Measurements from ENCODE around the gene RHOA. TPM values are rescaled to one million over a fixed set of nuclear protein-coding genes. Genes with fewer than 3 reads are reported as not detected.
"Not testable (repeated sequence)": the region's sequence is repeated elsewhere in the genome, so short reads cannot be mapped to it uniquely, and the experiment has no call there.

RHOA gene
- total RNA-seq, 1 donor from 2014 or later, result 501 TPM

DNA sequence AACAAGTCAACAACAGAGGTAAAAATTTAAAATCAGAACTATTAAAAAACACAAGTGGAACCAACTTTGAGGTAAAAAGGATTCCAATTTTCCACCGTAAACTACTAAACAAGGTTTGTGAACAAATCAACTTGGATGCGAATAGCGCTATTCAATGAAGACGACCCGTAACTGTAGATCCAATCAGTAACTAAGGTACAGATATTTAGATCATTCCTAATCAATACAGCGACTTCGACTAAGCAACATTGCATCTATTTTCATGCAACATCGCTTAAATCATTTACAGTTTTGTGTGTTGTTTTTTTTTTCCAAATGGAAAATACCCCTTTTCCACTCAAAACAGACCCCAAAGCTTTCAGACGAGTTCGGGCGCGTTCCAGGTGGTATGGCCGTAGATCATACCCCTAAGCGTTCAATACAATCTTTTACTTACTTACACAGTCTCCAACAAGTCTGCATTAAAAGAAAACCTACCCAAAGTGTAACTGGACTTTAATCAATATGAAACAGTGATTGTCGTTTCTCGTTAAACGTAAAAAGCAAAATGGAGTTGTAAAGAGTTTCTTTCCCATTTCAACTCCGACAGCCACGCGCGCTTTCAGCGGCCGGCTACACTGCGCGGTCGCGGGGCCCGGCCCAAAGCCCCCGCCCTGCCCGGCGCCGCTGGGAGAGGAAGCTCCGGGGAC is 786 bp downstream of the RHOA start:
- TF ChIP-seq, protein P1, sequence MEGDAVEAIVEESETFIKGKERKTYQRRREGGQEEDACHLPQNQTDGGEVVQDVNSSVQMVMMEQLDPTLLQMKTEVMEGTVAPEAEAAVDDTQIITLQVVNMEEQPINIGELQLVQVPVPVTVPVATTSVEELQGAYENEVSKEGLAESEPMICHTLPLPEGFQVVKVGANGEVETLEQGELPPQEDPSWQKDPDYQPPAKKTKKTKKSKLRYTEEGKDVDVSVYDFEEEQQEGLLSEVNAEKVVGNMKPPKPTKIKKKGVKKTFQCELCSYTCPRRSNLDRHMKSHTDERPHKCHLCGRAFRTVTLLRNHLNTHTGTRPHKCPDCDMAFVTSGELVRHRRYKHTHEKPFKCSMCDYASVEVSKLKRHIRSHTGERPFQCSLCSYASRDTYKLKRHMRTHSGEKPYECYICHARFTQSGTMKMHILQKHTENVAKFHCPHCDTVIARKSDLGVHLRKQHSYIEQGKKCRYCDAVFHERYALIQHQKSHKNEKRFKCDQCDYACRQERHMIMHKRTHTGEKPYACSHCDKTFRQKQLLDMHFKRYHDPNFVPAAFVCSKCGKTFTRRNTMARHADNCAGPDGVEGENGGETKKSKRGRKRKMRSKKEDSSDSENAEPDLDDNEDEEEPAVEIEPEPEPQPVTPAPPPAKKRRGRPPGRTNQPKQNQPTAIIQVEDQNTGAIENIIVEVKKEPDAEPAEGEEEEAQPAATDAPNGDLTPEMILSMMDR (IDR thresholded peaks at IDR 0.05; ENCODE audit: insufficient read depth, low read length, poor library complexity, severe bottlenecking), result no peak
- Histone ChIP-seq H3K36me3 (ENCODE audit: control insufficient read depth, insufficient read depth, low read length) (peaks cover 2% of the 10 kb centered on the region), H3K27me3 (ENCODE audit: control insufficient read depth, insufficient read depth, low read length) (no peaks in the 10 kb centered on the region), H3K4me3 (ENCODE audit: low read depth, low read length) (peak overlapping the region; percentile 94)
- DNase-seq (ENCODE audit: low read depth), result no peak

DNA sequence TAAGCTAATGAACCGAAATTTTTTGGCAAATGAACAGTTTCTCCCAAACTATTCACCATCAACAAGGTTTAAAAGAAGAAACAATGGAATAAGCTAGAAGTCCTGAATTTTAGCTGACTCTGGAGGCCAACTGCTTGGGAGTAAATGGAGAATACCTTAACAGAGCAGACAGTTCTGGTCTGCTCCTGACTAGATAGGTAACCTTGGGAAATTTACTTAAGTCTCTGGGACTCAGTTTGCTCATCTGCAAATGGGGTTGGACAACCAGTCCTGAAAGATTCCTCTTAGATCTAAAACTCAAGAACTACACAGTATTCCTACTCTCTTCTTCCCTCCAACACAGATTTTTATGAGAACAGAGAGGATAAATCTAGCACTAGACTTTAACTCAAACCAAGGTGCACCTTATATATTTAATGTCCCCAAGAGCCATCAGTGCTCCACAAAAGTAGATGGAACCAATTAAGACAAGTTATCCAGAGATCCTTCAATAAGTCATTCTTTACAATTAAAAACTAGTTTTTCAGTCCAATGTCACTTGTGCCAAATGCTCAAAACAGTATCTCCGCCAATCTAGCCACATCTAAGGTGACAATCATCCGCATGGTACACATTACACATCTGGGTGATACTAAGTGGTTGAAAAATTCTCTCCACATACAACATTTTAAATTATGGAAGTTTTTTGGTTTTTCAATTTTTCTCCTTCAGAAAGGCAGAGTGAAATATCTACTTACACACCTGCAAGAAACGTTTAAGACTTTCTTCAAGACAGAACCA is 1.5 kb downstream of the RHOA start:
- TF ChIP-seq, protein P1 (IDR thresholded peaks at IDR 0.05; ENCODE audit: insufficient read depth, low read length, poor library complexity, severe bottlenecking), result no peak
- no peaks in the 10 kb centered on the region for H3K27me3 ChIP-seq (ENCODE audit: control insufficient read depth, insufficient read depth, low read length)
- no peak for DNase-seq (ENCODE audit: low read depth)
- no peaks in the 10 kb centered on the region for H3K36me3 ChIP-seq (ENCODE audit: control insufficient read depth, insufficient read depth, low read length)
- peak overlapping the region; percentile 94 for H3K4me3 ChIP-seq (ENCODE audit: low read depth, low read length)

DNA sequence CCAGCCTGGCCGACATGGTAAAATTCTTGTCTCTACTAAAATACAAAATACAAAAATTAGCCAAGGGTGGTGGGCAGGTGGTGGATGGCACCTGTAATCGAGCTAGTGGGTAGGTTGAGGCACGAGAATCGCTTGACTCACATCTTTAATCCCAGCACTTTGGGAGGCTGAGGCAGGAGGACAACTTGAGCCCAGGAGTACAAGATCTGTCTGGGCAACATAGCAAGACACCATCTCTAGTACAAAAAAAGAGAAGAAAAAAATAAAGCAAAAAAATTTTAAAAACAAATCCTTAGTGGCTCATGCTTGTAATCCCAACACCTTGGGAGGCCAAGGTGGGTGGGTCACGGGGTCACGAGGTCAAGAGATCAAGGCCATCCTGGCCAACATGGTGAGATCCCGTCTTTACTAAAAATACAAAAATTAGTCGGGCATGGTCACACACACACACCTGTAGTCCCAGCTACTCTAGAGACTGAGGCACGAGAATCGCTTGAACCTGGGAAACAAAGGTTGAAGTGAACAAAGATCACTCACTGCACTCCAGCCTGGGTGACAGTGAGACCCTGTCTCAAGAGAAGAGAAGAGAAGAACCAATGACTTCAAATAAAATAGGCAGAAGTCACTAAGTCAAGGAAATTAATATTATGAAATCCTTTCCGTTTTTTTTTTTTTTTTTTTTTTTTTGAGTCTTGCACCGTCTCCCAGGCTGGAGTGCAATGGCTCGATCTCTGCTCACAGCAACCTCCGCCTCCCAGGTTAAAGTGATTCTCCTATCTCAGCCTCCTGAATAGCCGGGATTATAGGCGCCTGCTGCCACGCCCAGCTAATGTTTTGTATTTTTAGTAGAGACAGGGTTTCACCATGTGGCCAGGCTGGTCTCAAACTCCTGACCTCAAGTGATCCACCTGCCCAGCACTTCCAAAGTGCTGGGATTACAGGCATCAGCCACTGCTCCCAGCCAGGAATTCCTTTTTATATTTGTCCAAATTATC is 4.9 kb downstream of the RHOA start:
- Histone ChIP-seq H3K27me3 (ENCODE audit: control insufficient read depth, insufficient read depth, low read length) (no peaks in the 10 kb centered on the region), H3K36me3 (ENCODE audit: control insufficient read depth, insufficient read depth, low read length) (no peaks in the 10 kb centered on the region), H3K4me3 (ENCODE audit: low read depth, low read length) (no peak overlapping the region)
- DNase-seq (ENCODE audit: low read depth), result no peak
- TF ChIP-seq, protein P1 (IDR thresholded peaks at IDR 0.05; ENCODE audit: insufficient read depth, low read length, poor library complexity, severe bottlenecking), result no peak

DNA sequence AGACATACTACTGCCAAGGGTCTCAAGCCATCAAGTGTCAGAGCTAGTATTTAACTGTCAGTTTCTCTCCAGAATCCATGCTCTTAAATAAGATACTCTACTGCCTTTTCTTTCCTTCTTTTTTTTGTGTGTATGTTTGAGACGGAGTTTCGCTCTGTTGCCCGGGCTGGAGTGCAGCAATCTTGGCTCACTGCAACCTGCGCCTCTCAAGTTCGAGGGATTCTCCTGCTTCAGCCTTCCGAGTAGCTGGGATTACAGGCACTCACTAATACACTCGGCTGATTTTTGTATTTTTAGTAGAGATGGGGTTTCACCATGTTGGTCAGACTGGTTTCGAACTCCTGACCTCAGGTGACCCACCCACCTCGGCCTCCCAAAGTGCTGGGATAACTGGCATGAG is 6.2 kb downstream of the RHOA start:
- H3K27me3 ChIP-seq (ENCODE audit: control insufficient read depth, insufficient read depth, low read length); H3K4me3 ChIP-seq (ENCODE audit: low read depth, low read length); DNase-seq (ENCODE audit: low read depth); H3K36me3 ChIP-seq (ENCODE audit: control insufficient read depth, insufficient read depth, low read length): not testable (repeated sequence)

DNA sequence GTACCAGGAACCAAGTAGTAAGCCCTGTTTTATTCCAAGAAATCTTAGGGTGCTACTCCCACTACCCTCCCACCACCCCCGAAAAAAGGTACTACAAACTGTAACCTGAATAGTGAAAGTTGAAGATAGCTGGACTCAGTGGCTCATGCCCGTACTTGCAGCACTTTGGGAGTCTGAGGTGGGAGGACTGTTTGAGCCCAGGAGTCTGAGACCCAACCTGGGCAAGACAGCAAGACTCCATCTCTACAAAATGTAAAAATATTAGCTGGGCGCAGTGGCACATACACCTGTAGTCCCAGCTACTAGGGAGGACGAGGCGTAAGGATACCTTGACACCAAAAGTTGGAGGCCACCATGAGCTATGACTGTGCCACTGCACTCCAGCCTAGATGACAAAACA is 7.9 kb downstream of the RHOA start:
- TF ChIP-seq, protein P1 (IDR thresholded peaks at IDR 0.05; ENCODE audit: insufficient read depth, low read length, poor library complexity, severe bottlenecking), result no peak
- no peak overlapping the region for H3K4me3 ChIP-seq (ENCODE audit: low read depth, low read length)

DNA sequence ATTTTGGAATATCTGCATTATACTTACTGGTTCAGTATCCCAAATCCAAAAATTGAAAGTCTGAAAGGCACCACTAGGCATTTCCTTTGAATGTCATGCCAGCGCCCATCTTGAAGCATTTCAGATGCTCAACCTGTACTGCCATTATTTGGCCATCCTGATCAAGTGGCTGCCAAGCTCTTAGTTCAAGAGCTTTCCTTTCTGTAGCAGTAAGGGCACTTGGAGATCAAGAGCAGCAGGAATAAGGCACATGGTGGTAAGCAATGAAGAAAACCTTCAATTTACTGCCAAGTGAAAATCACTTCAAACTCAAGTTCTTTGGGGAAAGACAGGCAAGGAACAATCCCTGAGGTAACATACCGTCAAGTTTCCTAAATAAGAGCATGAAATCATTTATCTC is 10.0 kb downstream of the RHOA start:
- Histone ChIP-seq H3K4me3 (ENCODE audit: low read depth, low read length) (no peak overlapping the region), H3K27me3 (ENCODE audit: control insufficient read depth, insufficient read depth, low read length) (no peaks in the 10 kb centered on the region), H3K36me3 (ENCODE audit: control insufficient read depth, insufficient read depth, low read length) (no peaks in the 10 kb centered on the region)
- TF ChIP-seq, protein P1 (IDR thresholded peaks at IDR 0.05; ENCODE audit: insufficient read depth, low read length, poor library complexity, severe bottlenecking), result no peak
- no peak for DNase-seq (ENCODE audit: low read depth)

More for the DNA sequence above, 7.9 kb downstream of the RHOA start:
- H3K27me3 ChIP-seq (ENCODE audit: control insufficient read depth, insufficient read depth, low read length), result no peaks in the 10 kb centered on the region
- DNase-seq (ENCODE audit: low read depth), result no peak
- H3K36me3 ChIP-seq (ENCODE audit: control insufficient read depth, insufficient read depth, low read length), result no peaks in the 10 kb centered on the region

All from kidney epithelial cell (primary cell).